GM19395 (cell line): ENCODE results near the gene HARBI1.

ENCODE experiments used
- ATAC-seq: cut with Tn5 transposase; IDR thresholded peaks from one replicate; pipeline ENCODE4 v1.9.1; 2021; ENCODE audit warnings: mild to moderate bottlenecking, moderate library complexity; ENCODE audit not compliant: unreplicated experiment

The HARBI1 gene

DNA sequence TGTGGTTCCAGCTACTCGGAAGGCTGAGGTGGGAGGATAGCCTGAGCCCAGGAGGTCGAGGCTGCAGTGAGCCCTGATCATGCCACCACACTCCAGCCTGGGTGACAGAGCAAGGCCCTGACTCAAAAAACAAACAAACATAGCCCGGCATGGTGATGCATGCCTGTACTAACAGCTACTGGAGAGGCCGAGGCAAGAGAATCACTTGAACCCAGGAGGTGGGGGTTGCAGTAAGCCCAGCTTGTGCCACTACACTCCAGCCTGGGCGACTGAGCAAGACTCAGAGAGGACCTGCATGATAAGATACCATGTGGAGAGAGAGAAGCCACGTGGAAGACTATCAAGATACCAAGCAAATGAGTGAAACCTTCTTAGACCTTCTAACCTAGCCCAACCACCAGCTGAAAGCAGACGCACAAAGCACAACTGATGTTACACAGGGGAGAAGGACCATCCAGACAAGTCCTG, 59.3 kb downstream of the HARBI1 start:
- ATAC-seq: no peak

DNA sequence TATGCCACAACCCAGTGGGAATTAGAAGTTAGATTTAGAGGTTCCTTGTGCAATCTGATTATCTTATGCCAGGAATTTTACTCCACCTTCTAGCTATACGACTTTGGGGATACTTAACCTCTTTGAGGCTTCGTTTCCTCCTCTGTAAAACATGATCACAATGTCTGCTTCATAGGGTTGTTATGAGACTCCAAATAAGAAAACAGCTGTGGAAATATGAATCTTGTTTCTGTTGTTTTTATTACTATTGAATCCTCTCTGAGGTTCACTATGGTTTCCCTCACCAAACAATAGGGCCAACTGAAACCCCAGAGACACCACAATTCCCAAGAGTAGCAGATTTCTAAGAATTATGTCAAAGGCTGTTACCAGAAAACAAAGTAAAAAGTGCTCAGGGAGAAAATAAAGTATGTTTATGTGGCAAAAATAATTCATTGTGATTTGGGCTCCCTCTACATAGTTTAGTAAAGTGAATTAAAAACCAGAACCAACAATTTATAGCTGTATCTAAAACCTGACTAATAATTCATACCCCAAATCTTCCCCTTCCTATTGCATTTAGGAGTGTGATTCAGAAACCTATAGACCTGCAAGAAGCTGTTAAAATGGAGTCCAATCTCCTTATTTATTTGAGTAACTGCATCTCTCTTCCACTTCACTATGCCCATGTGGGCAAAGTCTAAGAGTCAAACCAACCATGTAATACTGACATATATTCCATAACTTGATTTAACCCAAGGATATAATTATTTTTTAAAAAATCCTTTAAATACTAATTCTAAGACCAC, 61.6 kb downstream of the HARBI1 start:
- no peak for ATAC-seq

DNA sequence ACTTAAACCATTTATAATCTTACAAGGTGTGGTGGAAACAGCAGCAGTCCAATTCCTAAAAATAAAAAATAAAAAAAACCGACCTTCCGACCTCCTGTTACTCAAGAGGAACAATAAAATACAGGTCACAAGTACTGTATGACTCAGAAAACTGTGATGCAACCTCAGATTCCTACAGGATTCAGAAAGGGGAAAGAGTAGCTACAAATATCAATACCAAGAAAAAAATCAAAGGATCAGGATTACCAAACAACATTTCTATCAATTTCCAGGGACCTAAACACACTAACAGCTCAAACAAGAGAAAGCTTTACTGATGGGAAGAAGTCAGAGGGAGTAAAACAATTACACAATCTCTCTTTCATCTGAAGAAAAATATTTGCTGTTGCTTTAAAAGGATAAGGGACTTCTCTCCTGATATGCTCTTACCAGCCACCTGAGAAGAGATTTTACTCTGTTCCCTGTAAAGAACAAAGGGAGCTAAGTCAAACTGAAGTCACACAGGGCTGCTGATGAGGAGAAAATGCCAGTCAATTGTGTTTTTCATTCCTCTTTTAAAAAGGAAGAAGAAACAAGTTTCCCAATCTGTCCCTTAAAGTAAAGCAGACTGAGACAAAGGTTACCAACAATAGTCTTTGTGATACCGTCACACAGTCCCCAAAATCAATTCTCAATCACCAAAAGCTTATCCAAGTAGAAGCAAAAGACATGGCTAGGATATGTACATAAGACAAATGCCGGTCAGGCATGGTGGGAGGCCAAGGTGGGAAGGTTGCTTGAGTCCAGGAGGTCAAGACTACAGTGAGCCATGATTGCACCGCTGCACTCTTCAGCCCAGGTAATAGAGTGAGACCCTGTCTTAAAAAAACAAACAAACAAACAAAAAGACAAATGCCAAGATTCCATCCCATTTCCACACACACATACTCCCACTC, 62.5 kb downstream of the HARBI1 start:
- ATAC-seq: no peak

DNA sequence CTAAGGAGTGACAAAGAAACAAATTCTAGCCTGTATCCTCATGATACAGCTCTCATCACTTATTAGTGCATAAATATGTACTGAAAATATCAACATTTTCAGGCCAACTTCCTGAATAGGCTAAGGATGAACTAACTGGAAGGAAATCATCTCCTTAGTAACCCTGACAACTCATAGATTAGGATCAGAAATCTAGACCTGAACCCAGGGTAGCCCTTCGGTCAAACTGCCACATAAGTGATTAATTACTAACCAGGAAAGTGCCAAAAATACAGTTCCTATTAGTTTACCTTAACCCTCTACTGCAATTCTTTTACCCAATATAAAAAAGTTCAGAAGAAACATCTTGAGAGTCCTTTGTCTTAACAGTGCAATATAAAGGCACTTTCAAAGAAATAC, 63.2 kb downstream of the HARBI1 start:
- no peak for ATAC-seq
